Mesothelial cell of epicardium (in vitro differentiated cells): ENCODE results near the gene XRCC6. TPM values are rescaled to one million over a fixed set of nuclear protein-coding genes. Genes with fewer than 3 reads are reported as not detected.
"Not testable (repeated sequence)": the region's sequence is repeated elsewhere in the genome, so short reads cannot be mapped to it uniquely, and the experiment has no call there.

Experiments used
- DNase-seq, 2 experiments: peaks; one replicate each; pipeline ENCODE4 v3.0.0; 2021; ENCODE audit warnings: low spot score in 2 of 2; ENCODE audit not compliant: unreplicated experiment in 2 of 2
- H3K27ac Mint-ChIP-seq: 2 replicates; pipeline ENCODE4 v1.8.0; 2021; ENCODE audit warnings: mixed read lengths
- H3K27me3 Mint-ChIP-seq: 2 replicates; pipeline ENCODE4 v1.8.0; 2021; ENCODE audit warnings: low read depth, mixed read lengths
- H3K36me3 Mint-ChIP-seq: 2 replicates; pipeline ENCODE4 v1.8.0; 2021; ENCODE audit warnings: mixed read lengths
- H3K4me1 Mint-ChIP-seq: 2 replicates; pipeline ENCODE4 v1.8.0; 2021; ENCODE audit warnings: mixed read lengths
- H3K4me3 Mint-ChIP-seq: 2 replicates; pipeline ENCODE4 v1.8.0; 2021; ENCODE audit warnings: mild to moderate bottlenecking, moderate library complexity, mixed read lengths
- H3K9me3 Mint-ChIP-seq: 2 replicates; pipeline ENCODE4 v1.8.0; 2021; ENCODE audit warnings: mixed read lengths
- CTCF ChIP-seq: fragments of 200-600 bp; sonication (generic); IDR thresholded peaks from one replicate; pipeline ENCODE4 v1.5.0; 2021; ENCODE audit warnings: antibody characterized with exemption; ENCODE audit not compliant: unreplicated experiment
- total RNA-seq: library from RNA; stranded (reverse); gene quantifications from 3 replicates; pipeline ENCODE4 v1.2.1, GENCODE V29; 2021

The XRCC6 gene
- total RNA-seq, 1 donor from 2014 or later, result 221 TPM

GRCh38 chr22:41620589-41621098, 451 bp upstream of the XRCC6 start, which contains the start of gene DESI1:
Gene DESI1, minus strand, starts transcription at chr22:41621043. Its CDS starts 204 bp downstream, at chr22:41620839.
- Mint-ChIP-seq H3K27me3 (no peaks in the 10 kb centered on the region), H3K27ac (peak within 1 kb of the TSS; percentile 100), H3K4me3 (peak within 1 kb of the TSS; percentile 93), H3K36me3 (peaks cover 10% of the 10 kb centered on the region), H3K4me1 (peaks cover 25% of the 10 kb centered on the region), H3K9me3 (no peaks in the 10 kb centered on the region)
- DNase-seq, result no peak
- TF ChIP-seq CTCF, result no peak

DNA sequence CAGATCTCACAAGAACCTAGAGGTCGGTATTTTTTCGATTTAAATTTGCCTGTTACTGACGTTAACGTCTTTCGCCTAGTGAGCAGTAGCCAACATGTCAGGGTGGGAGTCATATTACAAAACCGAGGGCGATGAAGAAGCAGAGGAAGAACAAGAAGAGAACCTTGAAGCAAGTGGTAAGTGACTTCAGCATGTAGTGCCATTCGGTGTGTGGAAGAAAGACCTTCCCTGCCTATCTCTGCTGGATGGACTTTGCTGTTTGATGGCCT, 750 bp downstream of the XRCC6 start:
- DNase-seq, result no peak
- TF ChIP-seq CTCF, result no peak
- H3K27me3 Mint-ChIP-seq, result no peaks in the 10 kb centered on the region

GRCh38 chr22:41625577-41625976, 4.5 kb downstream of the XRCC6 start:
- H3K4me3 Mint-ChIP-seq, result no peak overlapping the region
- no peaks in the 10 kb centered on the region for H3K27me3 Mint-ChIP-seq
- no peak overlapping the region for H3K27ac Mint-ChIP-seq
- no peak for DNase-seq
- peaks cover 9% of the 10 kb centered on the region for H3K9me3 Mint-ChIP-seq
- peaks cover 9% of the 10 kb centered on the region for H3K4me1 Mint-ChIP-seq
- peaks cover 40% of the 10 kb centered on the region for H3K36me3 Mint-ChIP-seq
- no peak for TF ChIP-seq CTCF

More for the DNA sequence above, 750 bp downstream of the XRCC6 start:
- Mint-ChIP-seq H3K4me3 (peak overlapping the region; percentile 93), H3K36me3 (peaks cover 11% of the 10 kb centered on the region), H3K9me3 (no peaks in the 10 kb centered on the region), H3K4me1 (peaks cover 22% of the 10 kb centered on the region), H3K27ac (peak overlapping the region; percentile 100)

- DNase-seq, H3K27me3 Mint-ChIP-seq: not testable (repeated sequence)
- H3K36me3 Mint-ChIP-seq, result peaks cover 50% of the 10 kb centered on the region
Measured at GRCh38 chr22:41631115-41631514, 10.0 kb downstream of the XRCC6 start.

DNA sequence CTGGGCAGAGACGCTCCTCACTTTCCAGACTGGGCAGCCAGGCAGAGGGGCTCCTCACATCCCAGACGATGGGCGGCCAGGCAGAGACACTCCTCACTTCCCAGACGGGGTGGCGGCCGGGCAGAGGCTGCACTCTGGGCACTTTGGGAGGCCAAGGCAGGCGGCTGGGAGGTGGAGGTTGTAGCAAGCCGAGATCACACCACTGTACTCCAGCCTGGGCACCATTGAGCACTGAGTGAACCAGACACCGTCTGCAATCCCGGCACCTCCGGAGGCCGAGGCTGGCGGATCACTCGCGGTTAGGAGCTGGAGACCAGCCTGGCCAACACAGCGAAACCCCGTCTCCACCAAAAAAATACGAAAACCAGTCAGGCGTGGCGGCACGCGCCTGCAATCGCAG, 10.5 kb downstream of the XRCC6 start:
- H3K27ac Mint-ChIP-seq, H3K4me1 Mint-ChIP-seq, H3K9me3 Mint-ChIP-seq, DNase-seq, H3K27me3 Mint-ChIP-seq, H3K4me3 Mint-ChIP-seq: not testable (repeated sequence)
- peaks cover 54% of the 10 kb centered on the region for H3K36me3 Mint-ChIP-seq

More at GRCh38 chr22:41631115-41631514, 10.0 kb downstream of the XRCC6 start:
- H3K9me3 Mint-ChIP-seq, H3K4me3 Mint-ChIP-seq, H3K4me1 Mint-ChIP-seq, H3K27ac Mint-ChIP-seq: not testable (repeated sequence)

DNA sequence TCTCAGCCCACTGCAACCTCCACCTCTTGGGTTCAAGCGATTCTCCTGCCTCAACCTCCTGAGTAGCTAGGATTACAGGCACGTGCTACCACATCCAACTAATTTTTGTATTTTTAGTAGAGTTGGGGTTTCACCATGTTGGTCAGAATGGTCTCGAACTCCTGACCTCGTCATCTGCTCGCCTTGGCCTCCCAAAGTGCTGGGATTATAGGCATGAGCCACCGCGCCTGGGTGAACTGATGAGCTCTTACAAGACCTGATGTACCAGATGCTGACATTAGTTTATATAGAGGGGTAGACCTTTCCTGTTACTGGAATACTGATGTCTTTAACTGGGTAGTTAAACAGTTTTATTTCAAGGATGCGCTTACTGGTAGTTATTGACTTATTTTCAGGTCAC, 13.5 kb downstream of the XRCC6 start:
- not testable (repeated sequence) for DNase-seq, H3K27ac Mint-ChIP-seq
- H3K36me3 Mint-ChIP-seq, result peaks cover 38% of the 10 kb centered on the region

GRCh38 chr22:41636467-41636866, 15.4 kb downstream of the XRCC6 start:
- H3K27ac Mint-ChIP-seq, result no peak overlapping the region
- peaks cover 42% of the 10 kb centered on the region for H3K36me3 Mint-ChIP-seq
- no peaks in the 10 kb centered on the region for H3K4me1 Mint-ChIP-seq

More for the DNA sequence above, 13.5 kb downstream of the XRCC6 start:
- H3K9me3 Mint-ChIP-seq, H3K4me3 Mint-ChIP-seq, H3K27me3 Mint-ChIP-seq, H3K4me1 Mint-ChIP-seq: not testable (repeated sequence)

DNA sequence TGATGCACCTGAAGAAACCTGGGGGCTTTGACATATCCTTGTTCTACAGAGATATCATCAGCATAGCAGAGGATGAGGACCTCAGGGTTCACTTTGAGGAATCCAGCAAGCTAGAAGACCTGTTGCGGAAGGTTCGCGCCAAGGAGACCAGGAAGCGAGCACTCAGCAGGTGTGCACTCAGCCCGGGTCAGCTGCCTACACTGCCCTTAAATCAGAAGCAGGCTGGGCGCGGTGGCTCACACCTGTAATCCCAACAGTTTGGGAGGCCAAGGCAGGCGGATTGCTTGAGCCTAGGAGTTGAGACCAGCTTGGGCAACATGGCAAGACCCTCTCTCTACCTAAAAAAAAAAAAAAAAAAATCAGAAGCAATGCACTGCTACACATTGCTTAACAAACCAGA, 16.5 kb downstream of the XRCC6 start:
- not testable (repeated sequence) for DNase-seq, H3K9me3 Mint-ChIP-seq, H3K27me3 Mint-ChIP-seq, H3K4me1 Mint-ChIP-seq, H3K4me3 Mint-ChIP-seq, H3K27ac Mint-ChIP-seq
- peaks cover 45% of the 10 kb centered on the region for H3K36me3 Mint-ChIP-seq

More at GRCh38 chr22:41636467-41636866, 15.4 kb downstream of the XRCC6 start:
- no peaks in the 10 kb centered on the region for H3K27me3 Mint-ChIP-seq
- no peak for TF ChIP-seq CTCF
- H3K4me3 Mint-ChIP-seq, result no peak overlapping the region
- no peak for DNase-seq
- no peaks in the 10 kb centered on the region for H3K9me3 Mint-ChIP-seq
